ENCODE results near the gene HS1BP3.

Gene HS1BP3

GRCh38 chr2:20664431-20665242 is 13.7 kb upstream of the HS1BP3 start:
- Mint-ChIP-seq H3K9me3 (no peaks in the 10 kb centered on the region), H3K27me3 (peaks cover 63 to 94% of the 10 kb centered on the region in 2 donors), H3K4me1 (ENCODE audit: low read depth in 2 of 2) (peaks cover 3 to 7% of the 10 kb centered on the region in 2 donors), H3K27ac (no peak overlapping the region), H3K36me3 (ENCODE audit: insufficient read depth) (peaks cover 9% of the 10 kb centered on the region), H3K4me3 (no peak overlapping the region)
- ATAC-seq (replicated peaks) = no peak
- DNase-seq = no peak

- H3K27ac Mint-ChIP-seq = no peak overlapping the region
- ATAC-seq (replicated peaks) (no peak), DNase-seq (no peak)
- H3K27me3 Mint-ChIP-seq = peaks cover 63 to 94% of the 10 kb centered on the region in 2 donors
- no peak overlapping the region for H3K4me3 Mint-ChIP-seq
- H3K9me3 Mint-ChIP-seq = no peaks in the 10 kb centered on the region
- peaks cover 9% of the 10 kb centered on the region for H3K36me3 Mint-ChIP-seq (ENCODE audit: insufficient read depth)
- peaks cover 3 to 4% of the 10 kb centered on the region in 2 donors for H3K4me1 Mint-ChIP-seq (ENCODE audit: low read depth in 2 of 2)
Observed at GRCh38 chr2:20664071-20664390, 13.1 kb upstream of the HS1BP3 start.

DNA sequence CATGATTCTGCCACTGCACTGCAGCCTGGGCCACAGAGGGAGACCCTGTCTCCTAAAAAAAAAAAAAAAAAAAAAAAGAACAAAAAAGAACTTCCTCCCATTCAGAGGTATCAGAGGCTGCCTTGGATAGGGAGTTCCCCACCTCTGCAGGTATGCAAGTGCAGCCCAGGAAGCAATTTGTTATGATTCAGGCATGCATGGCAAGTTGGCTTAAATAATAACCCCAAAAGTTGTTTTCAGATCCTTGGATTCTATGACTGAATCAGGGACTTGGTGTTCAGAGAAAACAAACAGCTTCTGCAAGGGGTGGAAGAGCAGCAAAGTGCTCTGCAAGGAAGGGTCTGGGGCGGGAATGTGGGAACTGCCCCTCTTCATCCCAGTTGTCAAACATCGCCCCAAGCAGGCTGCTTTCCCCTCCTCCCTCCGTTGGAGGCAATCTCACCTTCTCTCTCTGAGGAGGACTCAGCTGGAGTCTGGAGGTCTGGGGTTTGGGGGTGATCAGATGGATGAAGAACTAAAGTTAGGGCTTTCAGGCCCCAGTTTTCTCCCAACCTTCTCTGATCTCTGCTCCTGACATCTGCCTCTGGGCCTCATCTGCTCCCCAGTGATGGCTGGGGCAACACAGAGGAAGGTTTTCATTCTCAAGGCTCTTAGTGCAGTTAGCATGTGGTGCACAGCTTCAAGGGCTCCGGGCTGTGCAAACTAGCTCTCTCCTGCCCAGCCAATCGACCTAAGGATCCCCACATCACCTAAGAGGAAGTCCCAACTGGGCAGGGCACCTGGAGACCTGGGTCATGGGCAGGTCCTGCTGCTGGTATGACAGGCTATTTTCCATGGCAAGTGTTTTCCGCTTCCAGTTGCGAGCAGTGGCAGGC is 12.5 kb upstream of the HS1BP3 start:
- Mint-ChIP-seq H3K27ac (no peak overlapping the region), H3K27me3 (peaks cover 63 to 94% of the 10 kb centered on the region in 2 donors)

GRCh38 chr2:20662308-20662937 is 11.5 kb upstream of the HS1BP3 start:
- H3K9me3 Mint-ChIP-seq = no peaks in the 10 kb centered on the region
- H3K36me3 Mint-ChIP-seq (ENCODE audit: insufficient read depth) = peaks cover 9% of the 10 kb centered on the region
- H3K27ac Mint-ChIP-seq = no peak overlapping the region
- no peak for ATAC-seq (replicated peaks)
- DNase-seq = no peak
- no peak overlapping the region for H3K4me3 Mint-ChIP-seq
- peaks cover 2 to 3% of the 10 kb centered on the region in 2 donors for H3K4me1 Mint-ChIP-seq (ENCODE audit: low read depth in 2 of 2)
- H3K27me3 Mint-ChIP-seq = peaks cover 60 to 93% of the 10 kb centered on the region in 2 donors

More for the DNA sequence above, 12.5 kb upstream of the HS1BP3 start:
- Mint-ChIP-seq H3K4me1 (ENCODE audit: low read depth in 2 of 2) (peaks cover 3 to 4% of the 10 kb centered on the region in 2 donors), H3K36me3 (ENCODE audit: insufficient read depth) (peaks cover 9% of the 10 kb centered on the region), H3K4me3 (no peak overlapping the region), H3K9me3 (no peaks in the 10 kb centered on the region)
- DNase-seq (no peak), ATAC-seq (replicated peaks) (no peak)

DNA sequence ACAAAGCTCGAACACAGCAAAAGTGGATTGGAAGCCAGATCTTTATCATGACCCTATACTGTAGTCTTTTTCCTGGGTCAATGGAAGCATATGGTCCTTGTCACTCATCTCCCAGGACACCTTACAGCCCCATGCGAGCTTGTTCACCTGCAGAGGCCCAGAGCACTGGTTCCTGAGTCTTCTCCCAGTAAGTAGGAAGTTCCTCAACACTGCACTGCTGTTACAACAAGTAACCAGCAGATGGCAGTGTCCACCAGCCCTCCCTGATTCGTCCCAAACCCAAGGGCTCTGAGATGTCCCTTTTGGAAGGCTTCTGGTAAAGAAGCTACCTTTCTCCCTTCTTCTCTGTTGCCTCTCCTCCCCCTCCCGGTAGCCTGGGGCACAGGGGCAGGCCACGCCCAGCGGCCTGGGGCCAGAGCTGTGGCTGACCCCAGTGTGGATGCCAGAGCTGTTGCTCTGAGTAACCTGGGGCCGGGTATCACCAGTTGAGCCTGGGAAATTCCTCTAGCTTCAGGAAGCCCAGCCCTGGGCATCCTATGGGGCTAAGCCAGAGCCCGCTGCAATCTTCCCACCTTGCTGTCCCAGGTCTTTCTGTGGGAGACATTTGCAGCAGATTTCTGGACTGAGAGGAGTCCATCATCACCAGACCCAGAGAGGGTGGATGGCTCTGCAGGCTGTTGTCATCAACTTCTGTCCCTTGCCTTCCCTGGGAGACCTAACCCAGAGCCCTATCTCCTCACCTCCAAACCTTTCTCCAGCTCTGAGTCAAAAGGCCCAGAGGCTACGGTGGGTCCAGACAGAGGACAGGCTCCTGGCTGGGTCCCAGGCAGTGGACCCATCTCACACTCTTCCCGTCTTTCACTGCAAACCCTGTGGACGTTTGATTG is 10.8 kb upstream of the HS1BP3 start:
- Mint-ChIP-seq H3K36me3 (ENCODE audit: insufficient read depth) (peaks cover 9% of the 10 kb centered on the region), H3K4me1 (ENCODE audit: low read depth in 2 of 2) (peaks cover 2 to 3% of the 10 kb centered on the region in 2 donors), H3K9me3 (no peaks in the 10 kb centered on the region), H3K27me3 (peaks cover 60 to 99% of the 10 kb centered on the region in 2 donors), H3K27ac (no peak overlapping the region), H3K4me3 (no peak overlapping the region)
- ATAC-seq (replicated peaks) (peak; percentile 80), DNase-seq (peak; percentile 51 to 66 (median 60))

DNA sequence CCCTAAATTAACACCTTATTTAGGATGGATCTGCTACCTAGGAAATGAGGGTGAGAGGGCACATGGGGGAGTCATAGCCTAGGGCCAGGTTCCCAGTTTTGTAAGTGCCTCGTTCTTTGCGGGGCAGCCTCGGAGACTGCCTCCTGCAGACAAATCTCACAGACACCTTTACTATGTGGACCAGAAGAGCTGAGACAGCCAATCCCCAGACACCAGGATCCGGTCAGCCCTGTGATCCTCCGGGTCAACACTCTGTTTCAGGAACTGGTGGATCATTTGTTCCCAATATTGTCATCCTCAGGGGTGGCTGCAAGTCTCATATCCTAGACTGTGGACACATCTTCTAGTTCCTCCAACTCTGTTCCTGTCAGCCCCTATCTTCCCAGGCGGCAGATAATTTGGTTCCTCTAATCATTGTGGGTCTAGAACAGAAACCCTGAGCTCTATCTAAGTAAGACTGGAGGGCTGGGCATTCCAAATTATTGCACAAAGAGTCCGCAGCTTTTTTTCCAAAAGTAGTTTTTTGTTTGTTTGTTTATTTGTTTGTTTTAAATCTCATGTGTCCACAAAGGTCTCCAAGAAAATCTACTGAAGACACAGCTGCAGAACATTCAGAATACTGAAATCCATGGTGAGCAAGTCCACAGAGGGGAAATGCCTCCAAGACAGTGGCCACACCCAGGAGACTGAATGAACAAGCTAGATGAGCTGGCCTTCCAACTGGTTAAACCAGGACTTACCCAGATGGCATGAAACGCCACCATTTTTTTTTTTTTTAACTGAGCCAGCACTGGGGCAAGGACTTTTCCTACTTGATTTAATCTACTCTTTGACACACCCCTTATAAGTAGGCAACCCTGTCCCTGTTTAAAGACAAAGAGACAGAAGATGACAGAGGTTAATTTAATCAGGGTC is 9.9 kb upstream of the HS1BP3 start:
- H3K4me1 Mint-ChIP-seq (ENCODE audit: low read depth in 2 of 2) = peaks cover 0 to 3% of the 10 kb centered on the region in 2 donors
- H3K9me3 Mint-ChIP-seq = no peaks in the 10 kb centered on the region
- peaks cover 5% of the 10 kb centered on the region for H3K36me3 Mint-ChIP-seq (ENCODE audit: insufficient read depth)
- no peak for DNase-seq
- no peak for ATAC-seq (replicated peaks)
- H3K27me3 Mint-ChIP-seq = peaks cover 54 to 97% of the 10 kb centered on the region in 2 donors
- H3K4me3 Mint-ChIP-seq = no peak overlapping the region
- no peak overlapping the region for H3K27ac Mint-ChIP-seq

GRCh38 chr2:20657522-20658235 is 6.8 kb upstream of the HS1BP3 start:
- Mint-ChIP-seq H3K27ac (no peak overlapping the region), H3K9me3 (no peaks in the 10 kb centered on the region), H3K36me3 (ENCODE audit: insufficient read depth) (peaks cover 4% of the 10 kb centered on the region), H3K27me3 (peaks cover 35 to 66% of the 10 kb centered on the region in 2 donors), H3K4me3 (no peak overlapping the region), H3K4me1 (ENCODE audit: low read depth in 2 of 2) (no peaks in the 10 kb centered on the region)
- DNase-seq (no peak), ATAC-seq (replicated peaks) (no peak)

DNA sequence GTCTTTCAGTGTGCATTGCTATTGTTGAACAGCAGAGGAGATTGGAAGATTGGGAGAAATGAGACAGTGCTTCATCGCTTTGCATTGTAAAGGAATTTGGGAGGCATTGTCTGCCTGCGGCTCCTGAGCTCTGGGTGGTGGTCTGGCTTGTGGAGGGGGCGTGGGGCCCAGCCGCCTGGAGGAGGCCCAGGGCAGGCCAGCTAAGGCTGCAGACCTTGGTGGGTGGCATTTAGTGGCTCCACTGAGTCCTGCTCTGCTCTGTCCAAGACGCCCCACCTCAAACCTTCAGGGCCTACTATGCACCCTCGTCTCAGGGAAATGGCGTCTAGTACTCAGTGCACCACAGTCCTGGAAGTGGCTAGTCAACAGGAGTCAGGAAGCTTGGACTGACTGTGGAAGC is 5.7 kb upstream of the HS1BP3 start:
- peaks cover 1 to 6% of the 10 kb centered on the region in 2 donors for H3K4me1 Mint-ChIP-seq (ENCODE audit: low read depth in 2 of 2)
- no peaks in the 10 kb centered on the region for H3K9me3 Mint-ChIP-seq
- no peak overlapping the region for H3K4me3 Mint-ChIP-seq
- ATAC-seq (replicated peaks) = no peak
- peaks cover 24 to 55% of the 10 kb centered on the region in 2 donors for H3K27me3 Mint-ChIP-seq
- H3K36me3 Mint-ChIP-seq (ENCODE audit: insufficient read depth) = peaks cover 4% of the 10 kb centered on the region
- H3K27ac Mint-ChIP-seq = no peak overlapping the region
- DNase-seq = no peak

DNA sequence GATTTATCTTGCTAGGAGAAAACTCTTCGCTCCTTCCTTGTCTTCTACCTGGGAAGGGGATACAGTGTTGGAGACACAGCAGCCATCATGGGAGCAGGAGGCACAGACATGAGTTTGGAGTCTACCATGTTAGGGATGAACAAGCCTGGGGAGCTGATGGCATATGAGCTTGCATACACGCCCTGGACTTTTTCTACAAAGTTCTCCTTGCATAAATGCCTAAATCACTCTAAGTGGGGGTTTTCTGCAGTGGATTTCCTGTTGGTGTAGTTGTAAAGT is 3.6 kb upstream of the HS1BP3 start:
- peaks cover 9 to 18% of the 10 kb centered on the region in 2 donors for H3K4me1 Mint-ChIP-seq (ENCODE audit: low read depth in 2 of 2)
- H3K4me3 Mint-ChIP-seq = no peak overlapping the region
- ATAC-seq (replicated peaks) = no peak
- no peaks in the 10 kb centered on the region for H3K9me3 Mint-ChIP-seq
- H3K27me3 Mint-ChIP-seq = peaks cover 20 to 34% of the 10 kb centered on the region in 2 donors
- DNase-seq = no peak
- H3K27ac Mint-ChIP-seq = no peak overlapping the region
- peaks cover 7% of the 10 kb centered on the region for H3K36me3 Mint-ChIP-seq (ENCODE audit: insufficient read depth)

DNA sequence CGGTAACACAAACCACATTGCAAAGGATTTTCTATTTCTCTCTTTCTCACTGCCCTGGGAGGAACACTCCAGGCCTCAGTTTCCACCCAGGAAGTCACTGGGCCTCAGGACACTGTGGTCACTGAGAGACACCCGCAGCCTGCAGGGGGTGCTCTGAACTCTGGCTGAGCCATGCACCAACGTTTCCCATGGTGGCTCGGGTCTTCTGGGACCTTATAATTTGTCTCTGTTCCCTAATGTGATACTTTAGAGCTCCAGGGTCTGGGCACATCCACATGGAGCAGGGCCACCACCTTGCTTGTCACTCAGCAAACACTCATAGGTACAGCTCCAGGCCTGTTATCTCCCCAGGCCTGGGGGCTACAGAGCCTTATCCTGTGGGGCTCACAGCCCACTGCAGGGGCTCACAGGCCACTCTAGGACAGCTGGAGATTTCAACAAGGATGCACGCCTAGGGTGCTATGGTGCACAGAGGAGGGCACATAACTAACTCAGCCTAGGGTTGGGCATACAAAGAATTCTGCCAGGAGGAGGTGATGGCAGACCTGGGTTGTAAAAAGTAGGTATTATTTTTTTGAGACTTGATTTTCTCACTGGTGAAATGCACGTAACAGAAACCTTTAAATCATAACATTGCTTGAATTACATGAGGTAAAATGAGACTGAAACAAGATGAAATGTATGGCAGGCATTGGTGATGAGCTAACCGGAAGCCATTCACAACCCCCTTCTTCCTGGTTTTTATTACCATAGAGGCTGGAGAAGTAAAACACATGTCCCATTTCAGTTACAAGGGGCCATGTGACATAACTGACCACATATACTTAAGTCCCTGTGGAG is 3.0 kb upstream of the HS1BP3 start:
- Mint-ChIP-seq H3K9me3 (no peaks in the 10 kb centered on the region), H3K27me3 (peaks cover 15 to 29% of the 10 kb centered on the region in 2 donors), H3K36me3 (ENCODE audit: insufficient read depth) (peaks cover 7% of the 10 kb centered on the region), H3K4me3 (no peak overlapping the region), H3K4me1 (ENCODE audit: low read depth in 2 of 2) (peaks cover 14 to 18% of the 10 kb centered on the region in 2 donors), H3K27ac (no peak overlapping the region)
- ATAC-seq (replicated peaks) = no peak
- DNase-seq = no peak
